Occipital lobe (tissue), 2 donors: Measurements from ENCODE around the gene CAPN7. TPM values are rescaled to one million over a fixed set of nuclear protein-coding genes. Genes with fewer than 3 reads are reported as not detected.

Experiments
- DNase-seq: peaks from one replicate; lab custom pipeline; 2025; lab: John Stamatoyannopoulos, UW
- total RNA-seq: library from RNA; depleted of rRNA; stranded (reverse); fragments of >200 nt; gene quantifications from one replicate; pipeline ENCODE4 v1.2.3, GENCODE V29; 2014

The CAPN7 gene
- total RNA-seq, 1 donor from 2014 or later: 49.0 TPM

GRCh38 chr3:15199493-15200105 lies 6.4 kb upstream of the CAPN7 start:
- no peak for DNase-seq

GRCh38 chr3:15204005-15204404 lies 2.0 kb upstream of the CAPN7 start:
- DNase-seq: no peak

GRCh38 chr3:15205482-15205933 lies 538 bp upstream of the CAPN7 start:
- DNase-seq: no peak

- no peak for DNase-seq
These were observed 873 bp downstream of the CAPN7 start for GRCh38 chr3:15206662-15207576.

DNA sequence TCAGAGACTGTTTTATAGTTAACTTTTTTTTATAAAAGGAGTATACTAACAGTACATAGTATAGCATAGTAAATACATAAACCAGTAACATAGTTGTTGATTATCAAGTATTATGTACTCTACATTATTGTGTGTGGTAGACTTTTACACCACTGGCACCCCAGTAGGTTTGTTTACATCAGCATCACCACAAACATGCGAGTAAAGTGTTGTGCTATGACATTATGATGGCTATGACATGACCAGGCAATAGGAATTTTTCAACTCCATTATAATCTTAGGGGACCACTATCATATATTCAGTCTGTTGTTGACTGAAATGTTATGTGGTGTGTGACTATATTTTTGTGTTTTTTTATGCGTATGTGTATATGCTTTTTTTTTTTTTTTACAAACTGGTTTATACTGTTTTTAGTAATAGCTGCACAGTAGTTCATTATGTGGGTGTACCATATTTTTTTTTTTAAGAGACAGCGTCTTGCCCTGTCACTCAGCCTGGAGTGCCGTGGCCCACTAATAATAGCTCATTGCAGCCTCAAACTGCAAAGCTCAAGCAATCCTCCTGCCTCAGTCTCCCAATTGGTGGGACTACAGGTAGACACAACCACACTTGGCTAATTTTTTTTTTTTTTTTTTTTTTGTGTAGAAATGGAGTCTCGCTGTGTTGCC lies 1.9 kb downstream of the CAPN7 start:
- no peak for DNase-seq

GRCh38 chr3:15211937-15212336 lies 5.9 kb downstream of the CAPN7 start:
- DNase-seq: no peak

- no peak for DNase-seq
These were observed 8.7 kb downstream of the CAPN7 start for GRCh38 chr3:15214758-15215157.

GRCh38 chr3:15215996-15216395 lies 9.9 kb downstream of the CAPN7 start:
- no peak for DNase-seq

GRCh38 chr3:15216501-15216900 lies 10.5 kb downstream of the CAPN7 start:
- DNase-seq: no peak

DNA sequence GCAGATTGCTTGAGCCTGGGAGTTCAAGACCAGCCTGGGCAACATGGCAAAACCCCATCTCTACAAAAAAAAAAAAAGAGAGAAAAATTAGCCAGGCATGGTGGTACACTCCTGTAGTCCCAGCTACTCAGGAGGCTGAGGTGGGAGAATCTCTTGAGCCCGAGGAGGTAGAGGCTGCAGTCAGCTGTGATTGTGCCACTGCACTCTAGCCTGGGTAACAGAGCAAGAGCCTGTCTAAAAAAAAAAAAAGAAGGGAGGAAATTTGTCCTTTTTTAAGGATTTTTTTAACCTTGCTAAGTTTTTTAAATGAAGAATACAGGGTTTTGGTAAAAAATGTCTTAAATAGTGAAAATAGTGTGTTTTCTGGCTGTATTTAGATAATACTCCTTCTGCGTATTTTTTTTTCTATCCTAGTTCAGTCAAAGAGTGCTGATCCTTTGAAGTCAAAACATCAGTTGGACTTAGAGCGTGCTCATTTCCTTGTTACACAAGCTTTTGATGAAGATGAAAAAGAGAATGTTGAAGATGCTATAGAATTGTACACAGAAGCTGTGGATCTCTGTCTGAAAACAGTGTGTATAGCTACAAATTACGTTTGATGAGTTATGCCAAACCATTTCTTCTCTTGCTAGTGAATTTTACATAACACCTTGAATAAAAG lies 11.1 kb downstream of the CAPN7 start:
- no peak for DNase-seq

GRCh38 chr3:15217841-15218267 lies 11.8 kb downstream of the CAPN7 start:
- DNase-seq: no peak

DNA sequence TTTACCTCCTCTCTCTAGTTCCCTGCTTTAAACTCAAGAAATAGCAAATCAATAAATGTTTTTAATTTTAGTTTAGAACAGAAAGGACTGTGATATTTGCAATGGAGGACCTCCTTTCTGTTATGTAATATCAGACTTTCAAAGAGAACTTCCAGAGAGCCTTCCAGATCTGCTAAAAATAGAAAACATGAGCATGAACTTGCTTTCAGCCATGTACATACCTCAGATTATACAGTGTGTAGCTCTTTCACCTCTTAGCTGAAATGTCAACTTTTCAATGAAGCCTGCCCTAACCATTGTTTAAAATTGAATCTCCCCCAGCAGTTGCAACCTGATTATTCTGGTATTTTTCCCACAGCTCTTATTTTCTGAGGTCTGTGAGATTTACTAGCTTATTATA lies 12.6 kb downstream of the CAPN7 start:
- no peak for DNase-seq

DNA sequence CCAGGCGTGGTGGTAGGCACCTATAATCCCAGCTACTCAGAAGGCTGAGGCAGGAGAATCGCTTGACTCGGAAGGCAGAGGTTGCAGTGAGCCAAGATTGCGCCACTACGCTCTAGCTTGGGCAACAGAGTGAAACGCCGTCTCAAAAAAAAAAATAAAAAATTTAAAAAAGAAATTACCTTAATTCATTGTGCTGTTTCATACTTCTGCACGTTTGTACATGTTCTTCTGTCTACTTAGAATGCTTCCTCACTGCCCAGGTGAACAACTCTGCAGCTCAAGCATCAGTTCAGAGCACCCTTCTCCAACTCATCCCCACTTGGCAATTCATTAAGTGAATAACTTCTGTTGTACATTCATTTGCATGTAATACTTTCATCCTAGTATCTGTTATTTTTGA lies 14.0 kb downstream of the CAPN7 start:
- DNase-seq: no peak

DNA sequence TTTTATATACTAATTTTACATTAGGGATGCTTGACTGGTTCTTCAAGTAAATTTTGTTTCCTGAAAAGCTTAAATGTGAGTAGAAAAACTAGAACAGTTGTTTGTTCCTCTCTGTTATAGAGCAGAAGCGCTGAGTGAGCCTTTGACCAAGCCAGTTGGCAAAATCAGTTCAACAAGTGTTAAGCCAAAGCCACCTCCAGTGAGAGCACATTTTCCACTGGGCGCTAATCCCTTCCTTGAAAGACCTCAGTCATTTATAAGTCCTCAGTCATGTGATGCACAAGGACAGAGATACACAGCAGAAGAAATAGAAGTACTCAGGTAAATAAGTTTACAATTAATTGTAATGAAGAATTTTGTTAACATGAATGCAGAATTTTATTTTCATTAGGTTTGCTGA lies 14.6 kb downstream of the CAPN7 start:
- no peak for DNase-seq

- no peak for DNase-seq
These were observed 15.7 kb downstream of the CAPN7 start for GRCh38 chr3:15221574-15222217.

- DNase-seq: no peak
These were observed 17.9 kb downstream of the CAPN7 start for GRCh38 chr3:15223685-15224572.

DNA sequence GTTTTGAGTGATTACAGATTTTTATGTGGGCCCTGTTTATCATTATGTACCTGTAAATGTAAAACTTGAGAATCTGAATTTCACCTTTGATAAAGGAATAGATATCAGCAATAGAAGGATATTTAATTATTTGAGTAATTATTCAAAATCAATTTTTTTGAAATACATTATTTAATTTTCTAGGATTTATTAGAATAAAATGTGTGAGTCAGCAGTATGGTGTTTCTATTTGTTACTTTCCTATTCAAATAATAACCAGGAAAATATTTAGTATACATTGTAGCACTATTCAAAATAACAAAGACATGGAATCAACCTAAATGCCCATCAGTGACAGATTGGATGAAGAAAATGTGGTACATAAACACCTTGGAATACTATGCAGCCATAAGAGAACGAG lies 22.1 kb downstream of the CAPN7 start:
- no peak for DNase-seq

- no peak for DNase-seq
These were observed 23.2 kb downstream of the CAPN7 start for GRCh38 chr3:15229262-15229661.

- no peak for DNase-seq
These were observed 35.3 kb downstream of the CAPN7 start for GRCh38 chr3:15241341-15241740.

DNA sequence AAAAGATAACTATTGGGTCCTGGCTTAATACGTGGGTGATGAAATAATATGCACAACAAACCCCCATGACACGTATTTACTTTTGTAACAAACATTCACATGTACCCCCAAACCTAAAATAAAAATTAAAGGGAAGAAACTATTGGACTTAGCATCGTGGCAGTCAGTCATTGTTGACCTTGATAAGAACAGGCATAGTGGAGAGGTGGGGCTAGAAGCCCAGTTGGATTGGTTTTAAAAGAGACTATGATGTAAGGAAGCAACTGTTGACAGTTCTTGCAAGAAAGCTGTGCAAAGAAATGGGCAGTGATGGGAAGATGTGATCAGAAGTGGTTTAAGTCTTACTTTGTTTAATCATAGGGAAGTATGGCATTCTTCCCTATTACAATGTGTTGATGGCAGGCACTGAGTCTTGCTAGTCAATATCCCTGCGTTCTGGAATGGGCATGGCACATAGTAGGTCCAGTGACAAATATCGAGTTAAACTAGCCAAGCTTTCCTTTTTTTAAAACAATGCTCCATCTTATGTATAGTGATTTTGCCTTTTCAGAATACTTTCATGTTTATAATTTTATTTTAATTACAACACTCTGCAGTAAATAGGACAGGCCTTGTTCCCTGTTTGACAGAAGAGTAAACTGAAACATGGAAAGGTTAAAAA lies 37.9 kb downstream of the CAPN7 start:
- DNase-seq: no peak
